Embryonic facial prominence (tissue), 1 donor: Measurements from ENCODE around the gene PLEKHF1.
"Not testable (repeated sequence)": the region's sequence is repeated elsewhere in the genome, so short reads cannot be mapped to it uniquely, and the experiment has no call there.

Source experiments
- DNase-seq: peaks from one replicate; pipeline ENCODE4 v3.0.0-alpha.2; 2016; ENCODE audit errors: extremely low spot score

The PLEKHF1 gene

DNA sequence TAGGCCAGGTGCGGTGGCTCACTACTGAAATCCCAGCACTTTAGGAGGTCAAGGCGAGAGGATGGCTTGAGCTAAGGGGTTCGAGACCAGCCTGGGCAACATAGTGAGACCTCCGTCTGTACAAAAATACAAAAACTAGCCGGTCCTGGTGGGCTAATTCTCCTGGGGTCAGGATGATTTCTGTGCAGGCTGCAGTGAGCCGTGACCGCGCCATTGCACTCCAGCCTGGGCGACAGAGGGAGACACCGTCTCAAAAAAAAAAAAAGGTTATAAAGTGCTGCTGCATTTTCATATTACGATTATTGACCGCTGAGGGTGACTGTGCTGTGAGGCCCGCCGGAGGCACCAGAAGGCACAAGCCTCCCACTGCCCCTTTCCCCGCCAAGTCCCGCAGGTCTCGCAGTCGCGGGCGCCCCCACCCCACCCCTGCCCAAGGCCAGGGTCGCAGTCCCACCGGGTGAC lies 477 bp upstream of the PLEKHF1 start:
- no peak for DNase-seq

DNA sequence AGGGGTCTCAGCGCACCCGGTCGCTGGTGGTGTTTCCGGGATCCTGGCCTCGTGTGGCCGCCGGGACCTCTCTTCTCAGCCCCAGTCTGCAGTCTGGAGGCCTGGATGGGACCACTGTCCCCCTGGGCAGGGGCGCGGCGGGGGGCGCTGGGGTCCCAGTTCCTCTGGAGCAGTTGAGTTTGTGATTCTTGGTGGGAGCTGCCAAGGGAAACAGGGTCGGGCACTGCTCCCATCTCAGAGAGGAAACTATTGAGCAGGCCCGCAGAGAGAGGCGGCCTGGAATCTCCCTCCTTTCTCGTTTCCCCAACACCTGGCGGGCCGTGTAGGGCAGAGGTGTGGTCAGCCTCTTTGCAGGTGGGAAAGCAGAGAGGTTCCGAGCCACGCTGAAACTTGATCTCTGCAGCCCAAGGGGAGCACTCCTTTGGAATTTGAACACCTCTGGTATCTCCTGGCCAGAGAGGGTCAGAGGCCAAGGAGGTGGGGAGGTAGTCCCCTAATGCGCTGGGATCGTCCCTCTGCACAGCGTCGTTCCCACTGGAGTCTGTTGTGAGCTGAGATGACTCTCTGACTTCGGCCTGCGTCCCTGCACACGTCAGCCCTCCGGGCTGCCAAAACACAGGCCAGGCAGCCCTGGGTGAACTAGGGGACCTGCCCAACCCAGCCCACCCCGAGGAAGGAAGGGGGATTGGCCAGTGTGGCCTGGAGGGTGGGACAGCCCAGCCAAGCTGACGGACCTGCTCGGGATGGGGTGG lies 741 bp downstream of the PLEKHF1 start:
- DNase-seq, result no peak

DNA sequence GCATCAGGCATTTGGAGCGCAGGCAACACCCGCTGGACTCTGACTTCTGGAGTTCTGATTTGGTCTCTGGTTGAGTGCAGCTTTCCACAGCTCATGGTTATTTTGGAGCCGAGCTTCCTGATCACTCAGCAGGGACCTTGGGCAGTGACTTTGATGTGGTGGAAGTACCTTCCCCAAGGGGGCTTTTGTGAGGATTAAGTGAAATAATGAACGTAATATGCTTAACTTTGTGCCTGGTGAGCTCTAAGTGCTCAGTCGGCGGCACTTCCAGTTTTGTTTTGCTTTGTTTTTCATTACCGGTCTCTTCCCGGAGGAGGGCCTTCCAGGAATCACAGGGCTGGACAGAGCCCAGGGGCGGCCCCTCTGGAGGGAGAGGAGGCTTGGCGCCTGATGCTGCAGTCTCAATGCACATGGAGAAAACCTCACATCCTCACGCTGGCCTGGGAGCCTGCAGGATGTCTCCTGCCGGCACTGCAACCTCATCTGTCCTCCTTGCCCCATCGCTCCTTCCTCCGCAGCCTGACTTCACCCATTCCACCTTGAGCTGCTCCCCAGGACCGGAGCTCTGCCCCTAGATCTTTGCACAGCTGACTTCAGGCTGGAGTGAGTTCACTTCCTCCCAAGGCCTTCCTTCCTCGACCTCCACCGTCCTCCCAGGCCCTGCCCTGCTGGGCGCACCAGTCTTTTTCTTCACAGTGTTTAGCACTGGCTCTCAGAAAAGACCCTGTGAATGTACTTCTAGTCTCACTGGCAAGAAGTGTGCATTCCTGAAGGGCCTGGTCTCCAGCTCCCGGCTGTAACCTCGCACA lies 1.5 kb downstream of the PLEKHF1 start:
- DNase-seq, result no peak

DNA sequence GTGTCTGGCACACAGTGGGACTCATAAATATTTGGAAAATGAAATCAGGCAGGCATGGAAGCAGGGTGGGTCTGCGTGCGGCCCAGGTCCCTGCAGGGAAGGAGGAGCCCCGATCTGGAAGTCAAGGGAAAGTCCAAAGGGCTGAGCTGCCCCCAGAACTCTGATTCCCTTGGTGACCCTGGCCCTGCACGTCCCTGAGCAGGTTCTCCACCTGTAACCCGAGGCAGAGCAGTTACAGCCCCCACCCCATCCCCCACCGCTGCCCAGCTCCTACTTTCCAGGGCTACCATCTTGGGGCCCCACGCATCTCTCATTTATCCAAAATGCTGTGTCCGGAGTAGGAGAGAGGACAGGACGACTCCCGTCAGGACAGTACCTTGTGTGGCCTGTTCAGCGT lies 2.1 kb downstream of the PLEKHF1 start:
- DNase-seq, result no peak

DNA sequence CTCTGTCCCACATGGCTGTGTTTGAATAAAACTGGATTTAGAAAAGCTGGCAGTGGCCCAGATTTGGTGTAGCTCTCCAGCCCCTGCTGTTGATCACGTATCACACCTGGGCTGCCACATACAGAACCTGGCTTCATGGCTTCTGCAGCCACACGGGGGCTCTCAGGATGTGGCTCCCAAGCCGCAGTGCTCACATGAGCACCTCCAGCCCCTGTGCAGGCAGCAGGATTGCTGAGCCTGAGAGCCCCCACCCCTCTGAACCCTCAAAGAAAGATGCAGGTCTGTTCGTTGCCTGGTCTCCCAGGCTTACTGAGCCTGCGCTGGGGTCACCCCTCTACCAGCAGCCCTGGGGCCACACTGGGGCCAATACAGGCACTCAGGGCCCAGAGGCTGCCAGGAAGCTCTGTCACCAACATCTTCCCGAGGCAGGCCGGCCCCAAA lies 2.7 kb downstream of the PLEKHF1 start:
- DNase-seq, result no peak

DNA sequence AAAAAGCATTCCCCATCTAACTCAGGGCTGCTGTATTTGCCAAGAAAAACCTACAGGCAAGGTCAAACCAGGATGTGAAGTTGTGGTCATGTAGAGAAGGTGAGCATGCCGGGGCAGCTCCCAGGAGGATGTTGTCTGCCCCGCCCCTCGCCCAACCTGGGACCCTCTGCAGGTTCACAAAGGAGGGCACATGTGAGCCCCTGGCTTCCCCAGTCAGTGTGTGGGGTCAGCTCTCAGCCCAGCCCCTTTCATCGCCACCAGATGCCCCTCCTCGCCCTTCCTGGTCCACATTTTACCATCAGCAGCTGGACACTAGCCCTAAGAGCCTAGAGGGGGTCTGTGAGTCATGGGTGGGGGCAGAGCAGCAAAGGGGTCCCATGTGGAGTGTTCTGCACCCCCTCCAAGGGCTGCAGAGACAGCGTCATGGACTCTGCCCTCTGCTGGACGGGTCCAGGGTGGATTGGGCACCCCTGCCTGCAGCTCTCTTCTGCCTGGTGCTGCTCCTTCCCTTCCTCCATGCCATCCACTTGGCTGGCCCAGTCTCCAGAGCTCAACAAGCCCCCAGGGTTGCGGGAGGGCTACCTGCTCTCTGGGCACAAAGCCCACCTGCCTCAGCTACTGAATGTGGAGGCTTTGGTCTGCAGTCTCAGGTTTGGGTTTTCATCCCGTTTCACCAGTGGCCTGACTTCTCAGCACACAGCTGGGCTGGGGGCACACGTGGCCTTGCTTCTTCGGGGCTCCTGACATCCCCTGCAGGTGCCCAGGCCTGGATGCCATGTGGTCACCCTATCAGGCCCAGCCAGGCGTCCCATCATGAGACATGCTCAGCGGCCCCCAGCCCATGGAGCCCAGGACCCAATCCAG lies 3.7 kb downstream of the PLEKHF1 start:
- DNase-seq, result no peak

DNA sequence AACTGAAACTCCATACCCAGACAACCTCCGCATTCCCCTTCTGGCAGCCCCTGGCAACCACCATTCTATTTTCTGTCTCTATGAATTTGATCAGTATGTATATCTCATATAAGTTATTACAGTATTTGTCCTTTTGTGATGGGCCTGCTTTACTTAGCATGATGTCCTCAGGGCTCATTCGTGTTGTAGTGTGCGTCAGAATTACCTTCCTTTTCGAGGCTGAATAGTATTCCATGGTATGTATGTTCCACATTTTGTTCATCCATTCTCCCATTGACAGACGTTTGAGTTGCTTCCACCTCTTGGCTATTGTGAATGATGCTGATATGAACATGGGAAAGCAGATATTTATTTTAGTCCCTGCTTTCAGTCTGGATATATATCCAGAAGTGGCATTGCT lies 5.0 kb downstream of the PLEKHF1 start:
- DNase-seq, result no peak

DNA sequence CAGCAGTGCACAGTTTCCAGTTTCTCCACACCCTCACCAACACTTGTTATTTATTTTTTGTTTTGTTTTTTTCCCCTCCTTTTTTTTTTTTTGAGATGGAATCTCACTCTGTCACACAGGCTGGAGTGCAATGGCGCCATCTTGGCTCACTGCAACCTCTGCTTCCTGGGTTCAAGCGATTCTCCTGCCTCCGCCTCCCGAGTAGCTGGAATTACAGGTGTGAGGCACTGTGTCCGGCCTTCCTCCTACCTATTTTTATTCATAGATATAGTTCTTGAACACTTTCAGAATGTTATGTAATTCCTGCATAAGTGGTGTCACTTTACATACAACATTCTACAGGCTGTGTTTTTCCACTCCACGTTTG lies 5.7 kb downstream of the PLEKHF1 start:
- DNase-seq, result not testable (repeated sequence)

DNA sequence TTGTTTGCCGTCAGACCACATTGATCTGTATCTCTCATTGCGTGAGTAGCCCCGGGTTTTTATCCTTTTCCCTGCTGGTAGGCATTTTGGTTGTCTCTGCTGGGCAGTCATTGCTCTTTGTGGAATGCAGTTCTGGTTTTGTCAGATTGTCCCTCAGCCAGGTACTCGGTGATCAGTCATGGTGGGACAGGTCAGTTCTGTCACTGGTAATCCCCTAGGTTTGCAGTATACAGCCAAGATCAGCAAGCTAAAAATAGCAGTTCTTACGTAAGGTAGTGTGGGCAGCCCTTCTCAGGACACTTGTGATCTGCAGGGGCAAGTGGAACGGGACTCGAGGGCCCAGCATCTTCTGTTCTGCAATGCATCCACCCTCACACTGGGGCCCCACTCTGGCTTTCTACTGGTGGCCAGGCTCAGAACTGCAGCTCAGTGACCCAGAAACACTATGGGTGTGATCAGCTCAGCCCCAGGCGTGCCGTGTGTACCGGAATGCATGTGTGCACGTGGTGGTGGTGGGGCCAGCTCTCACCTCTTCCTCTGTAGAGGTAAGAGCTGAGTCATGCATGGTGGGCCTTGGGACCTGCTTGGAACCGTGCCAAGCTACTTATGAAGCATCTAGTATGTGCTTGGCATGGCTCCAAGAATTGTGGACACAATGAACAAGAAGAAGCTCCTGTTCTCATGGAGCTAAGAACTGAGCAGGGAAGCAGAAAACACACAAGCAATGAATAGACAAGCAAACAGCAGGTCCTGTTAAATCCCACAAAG lies 6.3 kb downstream of the PLEKHF1 start:
- no peak for DNase-seq

DNA sequence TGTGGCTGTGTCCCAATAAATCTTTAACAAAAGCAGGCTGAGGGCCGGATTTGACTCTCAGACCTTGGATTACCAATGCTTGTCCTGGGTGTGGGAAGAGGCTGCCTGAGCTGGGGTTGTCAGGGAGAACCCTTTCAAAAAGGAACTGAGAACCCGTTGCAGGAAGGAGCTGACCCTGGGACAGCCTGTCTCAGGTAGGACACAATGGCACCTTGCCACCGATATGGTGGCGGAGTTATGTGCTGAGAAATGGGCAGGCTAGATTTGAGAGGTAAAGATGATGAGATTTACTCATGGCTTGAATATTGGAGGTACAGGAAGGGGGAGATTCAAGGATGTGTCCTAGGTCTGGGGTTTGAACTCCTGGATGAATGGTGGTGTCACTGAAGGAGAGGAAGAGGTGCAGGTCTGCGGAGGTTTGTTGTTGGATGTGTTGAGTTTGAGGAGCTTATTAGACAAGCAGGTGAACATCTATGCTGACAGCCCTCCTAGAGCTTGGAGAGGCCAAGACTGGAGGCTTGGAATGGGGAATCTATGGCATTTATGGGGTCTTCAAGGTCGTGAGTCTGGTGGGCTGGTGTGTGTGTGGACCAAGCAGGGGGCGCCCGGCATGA lies 7.2 kb downstream of the PLEKHF1 start:
- DNase-seq, result no peak

DNA sequence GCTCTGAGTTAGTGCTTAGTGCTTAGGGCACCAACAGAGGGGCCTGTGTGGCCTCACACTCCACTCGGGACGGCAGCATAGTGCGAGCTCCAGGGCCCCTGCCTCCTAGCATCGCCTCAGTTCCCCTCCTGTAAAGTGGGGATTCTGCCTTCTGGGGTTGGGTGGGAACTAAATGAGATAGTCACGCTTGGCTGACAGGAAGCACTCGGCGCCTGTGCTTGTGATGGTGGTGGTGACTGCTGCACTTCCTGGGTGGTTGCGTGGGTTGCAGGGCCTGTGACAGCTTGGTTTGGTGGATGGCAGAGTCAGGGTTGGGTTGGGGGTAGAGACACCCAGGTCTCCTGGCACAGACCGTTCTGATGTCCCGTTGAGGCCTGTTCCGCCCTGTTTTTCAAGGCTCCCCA lies 7.7 kb downstream of the PLEKHF1 start:
- no peak for DNase-seq

DNA sequence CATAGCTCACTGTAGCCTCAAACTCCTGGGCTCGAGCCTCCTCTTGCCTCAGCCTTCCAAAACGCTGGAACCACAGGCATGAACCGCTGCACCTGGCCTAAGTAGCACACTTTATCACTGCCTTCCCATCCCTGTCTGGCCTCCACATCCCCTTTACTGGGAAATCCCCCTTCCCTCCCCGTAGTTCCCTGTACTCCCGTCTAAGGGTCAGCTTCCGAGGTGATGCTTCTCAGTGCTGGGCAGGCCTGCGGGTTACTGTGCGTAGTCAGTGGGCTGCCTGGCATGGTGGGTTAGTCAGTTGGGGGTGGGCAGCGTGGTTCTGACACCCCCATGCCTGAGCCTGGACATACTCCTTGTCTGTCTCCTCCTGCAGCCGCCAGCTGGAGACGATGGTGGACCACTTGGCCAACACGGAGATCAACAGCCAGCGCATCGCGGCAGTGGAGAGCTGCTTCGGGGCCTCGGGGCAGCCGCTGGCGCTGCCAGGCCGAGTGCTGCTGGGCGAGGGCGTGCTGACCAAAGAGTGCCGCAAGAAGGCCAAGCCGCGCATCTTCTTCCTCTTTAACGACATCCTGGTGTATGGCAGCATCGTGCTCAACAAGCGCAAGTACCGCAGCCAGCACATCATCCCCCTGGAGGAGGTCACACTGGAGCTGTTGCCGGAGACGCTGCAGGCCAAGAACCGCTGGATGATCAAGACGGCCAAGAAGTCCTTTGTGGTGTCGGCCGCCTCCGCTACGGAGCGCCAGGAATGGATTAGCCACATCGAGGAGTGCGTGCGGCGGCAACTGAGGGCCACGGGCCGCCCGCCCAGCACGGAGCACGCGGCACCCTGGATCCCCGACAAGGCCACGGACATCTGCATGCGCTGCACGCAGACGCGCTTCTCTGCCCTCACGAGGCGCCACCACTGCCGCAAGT lies 8.4 kb downstream of the PLEKHF1 start:
- DNase-seq, result no peak

DNA sequence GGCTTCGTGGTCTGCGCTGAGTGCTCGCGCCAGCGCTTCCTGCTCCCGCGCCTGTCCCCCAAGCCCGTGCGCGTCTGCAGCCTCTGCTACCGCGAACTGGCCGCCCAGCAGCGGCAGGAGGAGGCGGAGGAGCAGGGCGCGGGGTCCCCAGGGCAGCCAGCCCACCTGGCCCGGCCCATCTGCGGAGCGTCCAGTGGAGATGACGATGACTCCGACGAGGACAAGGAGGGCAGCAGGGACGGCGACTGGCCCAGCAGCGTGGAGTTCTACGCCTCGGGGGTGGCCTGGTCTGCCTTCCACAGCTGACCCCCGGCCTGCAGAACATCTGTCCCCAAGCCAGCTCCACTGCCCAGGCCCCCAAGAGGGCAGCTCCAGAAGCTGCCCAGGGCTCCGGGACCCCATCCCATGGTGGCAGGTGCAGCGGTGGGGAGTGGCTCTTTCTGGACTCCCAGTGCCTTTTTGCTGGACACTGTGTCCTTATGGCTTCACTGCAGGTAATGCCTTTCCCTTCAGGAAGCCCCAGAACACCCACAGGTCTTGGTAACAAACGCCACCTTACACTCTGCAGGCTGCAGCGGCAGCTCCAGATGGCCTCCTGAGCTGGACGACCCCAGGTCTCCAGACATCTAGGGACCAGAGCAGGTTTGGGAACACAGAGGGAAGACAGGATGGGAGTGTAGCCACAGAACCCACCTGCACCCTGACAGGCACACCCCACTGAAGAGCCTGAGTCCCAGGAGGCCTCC lies 9.3 kb downstream of the PLEKHF1 start:
- DNase-seq, result no peak

DNA sequence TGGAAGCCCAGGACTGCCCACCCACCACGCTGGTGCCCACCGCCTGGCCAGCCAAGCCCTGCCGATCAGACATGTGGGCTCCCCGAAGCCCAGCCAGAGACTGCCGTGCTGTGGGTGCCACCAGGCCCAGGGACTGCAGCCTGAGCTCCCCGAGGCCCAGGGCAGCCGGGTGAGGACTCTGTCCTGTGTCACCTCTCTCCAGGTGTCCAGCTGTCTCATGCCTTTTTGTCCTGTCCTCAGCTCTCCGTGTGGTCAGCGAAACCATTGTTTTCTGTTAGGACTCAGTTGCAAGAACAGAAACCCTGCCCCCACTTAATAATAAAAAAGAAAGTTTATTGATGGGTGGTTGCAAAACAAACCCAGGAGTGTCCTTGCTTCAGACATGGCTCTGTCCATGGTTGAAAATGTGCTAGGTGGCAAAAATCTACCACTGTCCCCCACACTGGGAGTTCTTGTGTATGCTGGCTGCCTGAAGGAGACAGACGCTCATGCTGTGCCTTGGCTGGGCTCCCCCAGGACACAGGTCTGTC lies 9.9 kb downstream of the PLEKHF1 start:
- no peak for DNase-seq

DNA sequence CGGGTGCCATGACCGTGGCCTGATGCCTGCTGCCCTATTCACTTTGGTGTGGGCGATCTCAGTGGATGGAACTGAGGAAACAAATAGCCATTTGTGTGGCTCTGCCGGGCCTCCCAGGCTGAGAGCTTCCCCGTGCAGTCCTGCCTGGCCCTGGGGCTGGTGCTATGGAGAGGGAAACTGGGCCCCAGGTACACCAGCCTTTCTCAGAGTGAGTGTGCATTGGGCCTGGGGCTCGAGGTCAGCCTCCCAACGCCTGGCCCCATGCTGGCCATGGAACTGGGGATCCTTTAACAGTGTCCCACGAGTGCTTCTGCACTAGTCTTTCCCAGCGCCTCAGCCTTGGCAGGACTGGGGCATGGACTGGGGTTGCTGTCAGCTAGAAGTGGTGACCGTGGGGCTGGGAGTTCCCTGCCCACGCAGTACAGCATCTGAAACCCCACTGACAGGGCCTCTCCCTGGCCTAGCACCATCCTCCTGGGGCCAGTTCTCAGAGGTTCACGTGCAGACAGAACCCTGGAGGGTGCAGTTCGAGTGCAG lies 10.5 kb downstream of the PLEKHF1 start:
- no peak for DNase-seq

DNA sequence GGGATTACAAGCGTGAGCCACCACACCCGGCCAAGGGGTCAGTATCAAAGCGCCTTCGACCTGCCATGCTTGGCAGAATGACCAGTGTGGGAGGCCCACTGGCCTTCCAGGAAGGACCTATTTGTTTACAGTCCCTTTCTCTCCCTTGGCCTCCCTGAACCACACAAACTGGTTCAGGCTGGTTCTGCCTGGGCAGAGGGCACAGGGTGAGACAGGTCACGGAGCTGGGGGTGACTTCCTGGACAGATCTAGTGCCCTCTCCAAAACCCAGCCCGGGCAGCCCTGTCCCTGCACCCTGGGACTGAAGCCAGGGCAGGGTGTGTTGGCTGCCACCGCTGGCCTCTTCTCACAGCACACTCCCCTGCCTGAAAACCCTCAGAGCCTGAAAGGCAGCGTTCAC lies 11.3 kb downstream of the PLEKHF1 start:
- no peak for DNase-seq

DNA sequence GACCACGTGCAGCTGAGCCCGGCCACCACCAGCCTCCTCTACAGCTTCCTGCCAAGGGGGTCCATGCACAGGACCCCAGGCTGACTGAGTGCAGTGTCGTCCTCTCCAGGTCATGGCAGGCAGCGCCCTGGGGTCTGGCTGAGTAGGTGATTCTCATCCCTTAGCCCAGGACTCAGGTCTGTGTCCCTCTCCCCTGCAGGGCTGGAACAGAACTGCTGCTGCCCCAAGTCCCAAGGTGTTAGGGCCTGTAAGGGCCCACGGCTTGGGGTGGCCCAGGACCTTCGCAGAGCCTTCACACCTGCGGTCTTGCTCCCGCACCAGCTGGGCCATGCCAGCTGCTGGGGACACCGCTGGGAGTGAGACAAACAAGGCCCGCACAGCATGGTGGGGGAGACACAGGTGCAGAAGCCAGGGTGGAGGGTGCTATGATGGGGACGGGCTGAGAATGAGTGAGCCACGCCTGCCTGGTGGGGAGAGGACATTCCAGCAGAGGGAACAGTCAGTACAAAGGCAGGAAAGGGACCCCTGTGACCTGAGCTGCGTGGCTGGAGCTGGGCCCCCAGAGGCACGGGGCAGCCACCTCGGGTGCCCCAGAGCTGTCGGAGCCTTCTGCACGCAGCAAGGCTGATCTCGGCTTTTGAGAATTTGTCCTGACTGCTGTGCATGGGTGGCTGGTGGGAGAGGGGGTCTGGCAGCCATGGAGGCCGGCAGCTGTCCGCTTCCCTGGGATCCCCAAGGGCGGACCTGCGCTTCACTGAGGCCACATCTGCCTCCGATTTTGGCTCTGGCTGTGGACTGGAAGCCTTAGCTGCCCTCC lies 11.9 kb downstream of the PLEKHF1 start:
- DNase-seq, result no peak
